Fibroblast of gingiva (primary cell): ENCODE measurements around the gene DYRK1B.
A peak's percentile ranks its signal among the peaks of the same experiment; 100 is the strongest.
"Not testable (repeated sequence)": the region's sequence is repeated elsewhere in the genome, so short reads cannot be mapped to it uniquely, and the experiment has no call there.

Experiments used
- DNase-seq: peaks from one replicate; pipeline ENCODE4 v3.0.0-alpha.2; 2011; ENCODE audit warnings: low read depth

Gene DYRK1B

GRCh38 chr19:39833464-39834286 lies at the start of gene DYRK1B:
DYRK1B (minus strand) TSS chr19:39834162; CDS start chr19:39831867, 2,295 bp downstream.
- peak; percentile 96 for DNase-seq

- DNase-seq: not testable (repeated sequence)
These were observed 48.7 kb upstream of the DYRK1B start for GRCh38 chr19:39882645-39883044.

GRCh38 chr19:39881495-39882110 lies 47.6 kb upstream of the DYRK1B start:
- not testable (repeated sequence) for DNase-seq

GRCh38 chr19:39880241-39880640 lies 46.3 kb upstream of the DYRK1B start:
- not testable (repeated sequence) for DNase-seq

- DNase-seq: not testable (repeated sequence)
These were observed 45.8 kb upstream of the DYRK1B start for GRCh38 chr19:39879796-39880195.

- not testable (repeated sequence) for DNase-seq
These were observed 44.9 kb upstream of the DYRK1B start for GRCh38 chr19:39878866-39879265.

GRCh38 chr19:39878398-39878797 lies 44.4 kb upstream of the DYRK1B start:
- DNase-seq: no peak

GRCh38 chr19:39877982-39878381 lies 44.0 kb upstream of the DYRK1B start:
- DNase-seq: not testable (repeated sequence)

GRCh38 chr19:39877488-39877887 lies 43.5 kb upstream of the DYRK1B start:
- DNase-seq: not testable (repeated sequence)

- not testable (repeated sequence) for DNase-seq
These were observed 42.5 kb upstream of the DYRK1B start for GRCh38 chr19:39876486-39876885.

GRCh38 chr19:39875401-39875864 lies 41.5 kb upstream of the DYRK1B start:
- DNase-seq: not testable (repeated sequence)

GRCh38 chr19:39874404-39874803 lies 40.4 kb upstream of the DYRK1B start:
- DNase-seq: no peak

GRCh38 chr19:39873385-39873784 lies 39.4 kb upstream of the DYRK1B start:
- no peak for DNase-seq

GRCh38 chr19:39871886-39872866 lies 38.2 kb upstream of the DYRK1B start:
- no peak for DNase-seq

- no peak for DNase-seq
These were observed 37.4 kb upstream of the DYRK1B start for GRCh38 chr19:39871362-39871761.

- no peak for DNase-seq
These were observed 36.4 kb upstream of the DYRK1B start for GRCh38 chr19:39870171-39870971.

GRCh38 chr19:39867952-39868351 lies 34.0 kb upstream of the DYRK1B start:
- DNase-seq: no peak

- no peak for DNase-seq
These were observed 33.2 kb upstream of the DYRK1B start for GRCh38 chr19:39867133-39867532.

GRCh38 chr19:39865953-39866352 lies 32.0 kb upstream of the DYRK1B start:
- no peak for DNase-seq

GRCh38 chr19:39865186-39865585 lies 31.2 kb upstream of the DYRK1B start:
- DNase-seq: no peak

GRCh38 chr19:39864118-39864517 lies 30.2 kb upstream of the DYRK1B start:
- DNase-seq: no peak
